K562 (cell line): ENCODE results near the gene EFHC2. TPM values are rescaled to one million over a fixed set of nuclear protein-coding genes. Genes with fewer than 3 reads are reported as not detected.

ENCODE experiments used
- DEAF1 ChIP-seq: fragments of 450-650 bp; formaldehyde crosslinking; IDR thresholded peaks from 2 replicates; pipeline ENCODE4 v1.4.0; 2020; ENCODE audit warnings: mild to moderate bottlenecking, moderate library complexity
- ESRRA ChIP-seq: fragments of 450-650 bp; IDR thresholded peaks from 2 replicates; pipeline ENCODE4 v1.6.1; 2014; ENCODE audit warnings: low read depth, mild to moderate bottlenecking, moderate library complexity, borderline replicate concordance
- KAT7 ChIP-seq: sonication (generic); formaldehyde crosslinking; IDR thresholded peaks from 2 replicates; pipeline ENCODE4 v1.8.0; 2022; ENCODE audit warnings: missing genetic modification reagents, mild to moderate bottlenecking, borderline replicate concordance
- NR3C1 ChIP-seq: sonication (generic); formaldehyde crosslinking; IDR thresholded peaks from 2 replicates; pipeline ENCODE4 v1.8.1; 2022; ENCODE audit warnings: missing genetic modification reagents
- POLR2AphosphoS2 ChIP-seq: IDR thresholded peaks from 2 replicates; pipeline ENCODE4 v1.6.1; 2012; ENCODE audit warnings: low read length, improper control_type of control experiment
- TAL1 ChIP-seq: fragments of 450-650 bp; IDR thresholded peaks from 2 replicates; pipeline ENCODE4 v1.6.1; 2016; ENCODE audit warnings: mild to moderate bottlenecking
- TBP ChIP-seq: optimal IDR thresholded peaks from 2 replicates; pipeline ENCODE3; 2011; ENCODE audit warnings: low read depth, low read length, improper control_type of control experiment
- ZBTB40 ChIP-seq, 2 experiments: fragments of 450-650 bp in 1 of 2; sonication (generic) in 1 of 2; formaldehyde crosslinking in 1 of 2; IDR thresholded peaks; 2 replicates each; pipeline versions ENCODE4 v1.7.1 to v1.9.0; 2016 to 2022; ENCODE audit warnings: inconsistent platforms in 1 of 2, mild to moderate bottlenecking in 1 of 2, missing genetic modification reagents in 1 of 2
- ZNF274 ChIP-seq: IDR thresholded peaks from 2 replicates; pipeline ENCODE4 v1.6.1; 2011; ENCODE audit warnings: low read depth, mild to moderate bottlenecking, low read length, moderate library complexity, borderline replicate concordance
- ZNF707 ChIP-seq: fragments of 250-450 bp; sonication (Bioruptor Pico); conservative IDR thresholded peaks from 2 replicates; pipeline ENCODE4 v1.8.0; 2022; ENCODE audit warnings: inconsistent platforms, mild to moderate bottlenecking, moderate library complexity
- ZZZ3 ChIP-seq: fragments of 450-650 bp; IDR thresholded peaks from 2 replicates; pipeline ENCODE4 v1.6.1; 2016; ENCODE audit warnings: antibody characterized with exemption, mild to moderate bottlenecking, moderate library complexity
- polyA plus RNA-seq, 8 experiments: library from polyadenylated mRNA; depleted of rRNA in 4 of 8; stranded (reverse) in 5 of 8; unstranded in 3 of 8; fragments of >200 nt; fragmentation: Nextera tagmentation in 2 of 8; fragmentation: Illumina TruSeq in 1 of 8; extraction: Ambion mirVana in 2 of 8; extraction: Trizol in 1 of 8; gene quantifications; 2 replicates each; pipeline versions ENCODE4 v1.2.1 to v1.2.3, GENCODE V29; 2011 to 2014; ENCODE audit warnings: inconsistent platforms in 1 of 8, missing spikeins in 1 of 8
- total RNA-seq, 7 experiments: library from RNA; depleted of rRNA in 6 of 7; stranded (reverse); fragments of >200 nt in 6 of 7; fragmentation: Illumina TruSeq in 2 of 7; extraction: Trizol in 2 of 7; gene quantifications; 2 replicates each; pipeline versions ENCODE4 v1.2.1 to v1.2.3, GENCODE V29; 2011 to 2021; ENCODE audit warnings: low replicate concordance in 1 of 7
- TF ChIP-seq, protein P1 (sequence below): fragments of 250-450 bp; sonication (Bioruptor Pico); IDR thresholded peaks from 2 replicates; pipeline ENCODE4 v1.4.0; 2020

EFHC2 gene
- total and polyA plus RNA-seq, 9 of the 15 experiments (the other 6 are each of a cell fraction or from before 2014, with no cell fraction given), result 1.3 to 8.1 (median 3.0) TPM

DNA sequence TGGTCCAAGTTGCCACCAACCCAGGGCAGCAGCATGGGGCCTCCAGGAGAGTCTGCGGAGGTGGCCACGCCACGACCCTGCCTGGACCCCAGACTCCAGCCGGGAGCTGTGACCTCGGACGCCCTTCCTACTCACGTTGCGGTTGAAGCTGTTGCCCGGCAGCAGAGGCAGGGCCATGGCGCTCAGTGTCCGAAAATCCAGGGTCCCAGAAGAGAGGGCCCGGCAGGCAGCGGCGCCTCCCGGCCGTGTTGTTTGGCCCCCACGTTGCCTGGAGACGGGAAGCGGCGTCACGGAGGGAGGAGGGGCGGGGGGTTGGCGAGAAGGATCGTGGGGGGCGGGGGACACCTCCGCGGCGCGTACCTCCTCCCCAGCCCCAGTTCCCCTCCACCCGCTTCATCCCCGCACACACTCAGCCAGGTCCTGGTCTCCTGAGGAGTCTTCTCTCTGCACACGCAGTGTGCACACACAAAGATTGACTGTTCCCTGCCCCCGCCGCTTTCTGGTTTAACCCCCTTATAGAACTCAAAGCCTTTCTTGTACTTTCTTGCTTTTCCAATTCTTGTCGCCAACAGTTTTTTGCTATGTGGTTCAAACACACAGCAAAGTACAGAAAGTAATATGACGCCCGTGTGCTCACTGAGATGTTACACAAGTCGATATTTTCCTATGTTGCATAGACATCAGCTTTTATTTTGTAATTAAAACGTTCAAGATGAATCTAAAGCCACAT, at the start of gene EFHC2 (continued):
- no peak for TF ChIP-seq ZBTB40 (IDR thresholded peaks at IDR 0.05)
- no peak for TF ChIP-seq ZBTB40 (CRISPR knock-in tag; IDR thresholded peaks at IDR 0.05)
- no peak for TF ChIP-seq ZZZ3
- no peak for TF ChIP-seq POLR2AphosphoS2
- TF ChIP-seq ZNF274, result no peak
- no peak for TF ChIP-seq KAT7 (CRISPR knock-in tag)
- TF ChIP-seq, protein P1, sequence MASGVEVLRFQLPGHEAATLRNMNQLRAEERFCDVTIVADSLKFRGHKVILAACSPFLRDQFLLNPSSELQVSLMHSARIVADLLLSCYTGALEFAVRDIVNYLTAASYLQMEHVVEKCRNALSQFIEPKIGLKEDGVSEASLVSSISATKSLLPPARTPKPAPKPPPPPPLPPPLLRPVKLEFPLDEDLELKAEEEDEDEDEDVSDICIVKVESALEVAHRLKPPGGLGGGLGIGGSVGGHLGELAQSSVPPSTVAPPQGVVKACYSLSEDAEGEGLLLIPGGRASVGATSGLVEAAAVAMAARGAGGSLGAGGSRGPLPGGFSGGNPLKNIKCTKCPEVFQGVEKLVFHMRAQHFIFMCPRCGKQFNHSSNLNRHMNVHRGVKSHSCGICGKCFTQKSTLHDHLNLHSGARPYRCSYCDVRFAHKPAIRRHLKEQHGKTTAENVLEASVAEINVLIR (CRISPR knock-in tag), result no peak
- no peak for TF ChIP-seq ZNF707 (CRISPR knock-in tag)
- TF ChIP-seq TBP, result no peak
- TF ChIP-seq DEAF1 (CRISPR knock-in tag), result no peak
- TF ChIP-seq TAL1, result no peak
- TF ChIP-seq ESRRA, result no peak
- no peak for TF ChIP-seq NR3C1 (CRISPR knock-in tag)
